GM10248 (cell line): Measurements from ENCODE around the gene YJU2.
"Not testable (repeated sequence)": the region's sequence is repeated elsewhere in the genome, so short reads cannot be mapped to it uniquely, and the experiment has no call there.

Experiments used
- CTCF ChIA-PET: fragments of 300-600 bp; sonication (Branson Sonifier 250); formaldehyde crosslinking; extraction: SDS; loops from one replicate; lab custom pipeline; 2021; ENCODE audit warnings: antibody characterized with exemption; lab: Yijun Ruan, JAX
- POLR2A ChIA-PET: fragments of 350-650 bp; sonication (Branson Sonifier 250); formaldehyde crosslinking; extraction: SDS; loops from one replicate; lab custom pipeline; 2020; ENCODE audit warnings: antibody characterized with exemption; lab: Yijun Ruan, JAX
- DNase-seq: peaks from one replicate; pipeline ENCODE4 v3.0.0; 2012; ENCODE audit errors: extremely low spot score
- TF ChIP-seq, protein P1 (sequence below): IDR thresholded peaks from 2 replicates; pipeline ENCODE4 v1.5.1; 2012; ENCODE audit warnings: mild to moderate bottlenecking, low read depth; ENCODE audit errors: extremely low read depth, missing control alignments, control extremely low read depth

YJU2 gene

DNA sequence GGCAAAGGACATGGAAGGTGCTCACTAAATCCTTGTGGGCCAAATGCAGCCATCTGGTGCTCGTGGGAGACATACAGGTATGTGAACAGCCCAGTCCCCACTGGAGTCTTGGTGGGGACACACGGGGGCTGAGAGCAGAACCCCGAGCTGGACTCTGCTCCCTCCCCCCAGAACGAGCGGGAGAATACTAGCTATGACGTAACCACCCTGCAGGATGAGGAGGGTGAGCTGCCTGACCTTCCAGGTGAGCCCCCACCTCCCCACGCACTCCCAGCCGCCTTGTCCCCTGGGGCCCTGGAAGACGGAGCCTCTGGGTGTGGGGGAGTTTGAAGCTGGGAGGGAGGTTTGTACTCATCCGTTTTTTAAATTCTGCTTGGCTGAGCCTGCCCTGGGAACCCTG is 31.1 kb upstream of the YJU2 start:
- ChIA-PET POLR2A (no interaction called here), CTCF (interaction anchor here (0.6 to 1.5 kb wide), 2 partner anchors 9 to 15 kb away, joined by 3 to 6 read pairs; no protein-coding TSS in a partner anchor)
- no peak for DNase-seq
- TF ChIP-seq, protein P1, sequence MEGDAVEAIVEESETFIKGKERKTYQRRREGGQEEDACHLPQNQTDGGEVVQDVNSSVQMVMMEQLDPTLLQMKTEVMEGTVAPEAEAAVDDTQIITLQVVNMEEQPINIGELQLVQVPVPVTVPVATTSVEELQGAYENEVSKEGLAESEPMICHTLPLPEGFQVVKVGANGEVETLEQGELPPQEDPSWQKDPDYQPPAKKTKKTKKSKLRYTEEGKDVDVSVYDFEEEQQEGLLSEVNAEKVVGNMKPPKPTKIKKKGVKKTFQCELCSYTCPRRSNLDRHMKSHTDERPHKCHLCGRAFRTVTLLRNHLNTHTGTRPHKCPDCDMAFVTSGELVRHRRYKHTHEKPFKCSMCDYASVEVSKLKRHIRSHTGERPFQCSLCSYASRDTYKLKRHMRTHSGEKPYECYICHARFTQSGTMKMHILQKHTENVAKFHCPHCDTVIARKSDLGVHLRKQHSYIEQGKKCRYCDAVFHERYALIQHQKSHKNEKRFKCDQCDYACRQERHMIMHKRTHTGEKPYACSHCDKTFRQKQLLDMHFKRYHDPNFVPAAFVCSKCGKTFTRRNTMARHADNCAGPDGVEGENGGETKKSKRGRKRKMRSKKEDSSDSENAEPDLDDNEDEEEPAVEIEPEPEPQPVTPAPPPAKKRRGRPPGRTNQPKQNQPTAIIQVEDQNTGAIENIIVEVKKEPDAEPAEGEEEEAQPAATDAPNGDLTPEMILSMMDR, result no peak

DNA sequence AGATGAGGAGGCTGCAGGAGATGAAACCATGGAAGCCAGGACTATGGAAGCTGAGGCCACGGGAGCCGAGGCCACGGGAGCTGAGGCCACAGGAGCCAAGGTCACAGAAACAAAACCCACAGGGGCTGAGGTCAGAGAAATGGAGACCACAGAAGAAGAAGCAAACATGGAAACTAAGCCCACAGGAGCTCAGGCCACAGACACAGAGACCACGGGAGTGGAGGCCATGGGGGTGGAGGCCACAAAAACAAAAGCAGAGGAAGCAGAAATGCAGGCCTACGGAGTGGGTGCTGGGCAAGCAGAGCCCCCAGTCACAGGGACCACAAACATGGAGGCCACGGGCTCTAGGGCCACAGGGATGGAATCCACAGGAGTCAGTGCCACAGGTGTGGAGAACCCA is 30.0 kb upstream of the YJU2 start:
- ChIA-PET POLR2A (no interaction called here), CTCF (interaction anchor here (2.8 to 7.1 kb wide), 2 partner anchors 9 to 12 kb away, joined by 10 to 47 read pairs; no protein-coding TSS in a partner anchor)
- TF ChIP-seq, protein P1, result no peak

GRCh38 chr19:4217429-4218264 is 29.2 kb upstream of the YJU2 start:
- POLR2A ChIA-PET, result no interaction called here
- no peak for DNase-seq
- TF ChIP-seq, protein P1, result no peak
- CTCF ChIA-PET, result interaction anchor here (2.8 to 7.1 kb wide), 2 partner anchors 10 to 13 kb away, joined by 10 to 47 read pairs; no protein-coding TSS in a partner anchor

More for the DNA sequence above, 30.0 kb upstream of the YJU2 start:
- no peak for DNase-seq

GRCh38 chr19:4218523-4218922 is 28.4 kb upstream of the YJU2 start:
- DNase-seq, POLR2A ChIA-PET: not testable (repeated sequence)
- CTCF ChIA-PET, result interaction anchor here (1.1 to 7.1 kb wide), 3 partner anchors 10 to 396 kb away, joined by 3 to 47 read pairs (median 10); no protein-coding TSS in a partner anchor

DNA sequence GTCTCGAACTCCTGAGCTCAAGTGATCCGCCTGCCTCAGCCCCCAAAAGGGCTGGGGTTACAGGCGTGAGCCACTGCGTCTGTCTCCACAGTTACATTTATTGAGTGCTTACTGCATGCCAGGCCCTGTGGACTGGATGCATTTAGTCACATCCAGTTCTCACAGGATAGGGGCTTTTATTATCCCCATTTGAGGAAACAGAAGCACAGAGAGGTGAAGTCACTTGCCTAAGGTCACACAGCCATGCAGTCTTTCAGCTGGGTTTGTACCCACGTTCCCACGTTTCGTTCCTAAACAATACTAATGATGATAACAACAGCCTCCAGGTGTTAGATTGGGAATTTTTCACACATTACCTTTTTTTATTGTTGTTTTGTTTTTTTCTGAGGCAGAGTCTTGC is 26.7 kb upstream of the YJU2 start:
- ChIA-PET CTCF (interaction anchor here (1.0 to 7.1 kb wide), 6 partner anchors 10 to 232 kb away, joined by 3 to 47 read pairs (median 6); partner anchors contain the start of gene EBI3), POLR2A (no interaction called here)
- DNase-seq, result no peak
- TF ChIP-seq, protein P1, result no peak

- ChIA-PET CTCF (no interaction called here), POLR2A (interaction anchor here (0.7 kb wide), 1 partner anchor 110 kb away, joined by 8 read pairs; no protein-coding TSS in a partner anchor)
- no peak for DNase-seq
- TF ChIP-seq, protein P1, result no peak
Observed at GRCh38 chr19:4224470-4224869, 22.4 kb upstream of the YJU2 start.

- DNase-seq, result no peak
- ChIA-PET POLR2A (no interaction called here), CTCF (interaction anchor here (1.0 kb wide), 1 partner anchor 127 kb away, joined by 3 read pairs; no protein-coding TSS in a partner anchor)
- TF ChIP-seq, protein P1, result no peak
Observed at GRCh38 chr19:4225885-4226284, 21.0 kb upstream of the YJU2 start.
